ENCODE measurements around the gene CARD18. TPM values are rescaled to one million over a fixed set of nuclear protein-coding genes. Genes with fewer than 3 reads are reported as not detected.

The CARD18 gene
- total RNA-seq, 1 experiment from 2014 or later, result not detected

DNA sequence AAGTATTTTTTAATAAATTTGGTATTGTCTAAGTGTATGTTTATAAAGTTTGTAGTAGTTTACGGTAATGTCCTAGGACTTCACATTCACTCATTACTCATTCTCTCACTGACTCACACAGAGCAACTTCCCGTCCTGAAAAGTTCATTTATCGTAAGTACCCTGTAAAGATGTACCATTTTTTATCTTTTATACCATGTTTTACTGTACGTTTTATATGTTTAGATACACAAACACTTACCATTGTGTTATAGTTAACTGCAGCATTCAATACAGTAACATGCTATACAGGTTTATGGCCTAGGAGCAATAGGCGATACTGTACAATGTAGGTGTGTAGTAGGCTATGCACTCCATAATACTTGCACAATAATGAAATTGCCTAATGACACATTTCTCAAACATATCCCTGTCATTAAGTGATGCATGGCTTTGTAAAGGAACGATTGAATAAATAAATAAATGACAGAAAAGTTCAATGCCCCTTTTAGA, 12.5 kb upstream of the CARD18 start:
- Histone ChIP-seq H3K9me3 (ENCODE audit: low read length) (no peaks in the 10 kb centered on the region), H3K9ac (ENCODE audit: low read length) (no peak overlapping the region), H3K27ac (ENCODE audit: low read length) (no peak overlapping the region), H2AFZ (ENCODE audit: low read length) (no peak overlapping the region), H3K9me2 (replicated peaks; ENCODE audit: insufficient read depth, low read length) (no peaks in the 10 kb centered on the region), H3K79me2 (ENCODE audit: low read length) (no peaks in the 10 kb centered on the region), H3K4me3 (ENCODE audit: low read length) (no peak overlapping the region), H3K4me2 (ENCODE audit: low read depth, low read length, poor library complexity, severe bottlenecking) (no peak overlapping the region), H4K20me1 (ENCODE audit: insufficient read depth, low read depth, low read length) (no peaks in the 10 kb centered on the region), H3K27me3 (ENCODE audit: low read length) (no peaks in the 10 kb centered on the region), H3K4me1 (ENCODE audit: low read length) (no peaks in the 10 kb centered on the region), H3K36me3 (ENCODE audit: insufficient read depth, low read length) (no peaks in the 10 kb centered on the region)
- DNase-seq, result no peak

- no peak for DNase-seq
- Histone ChIP-seq H4K20me1 (ENCODE audit: insufficient read depth, low read depth, low read length) (no peaks in the 10 kb centered on the region), H3K9me2 (replicated peaks; ENCODE audit: insufficient read depth, low read length) (no peaks in the 10 kb centered on the region), H3K27ac (ENCODE audit: low read length) (no peak overlapping the region), H2AFZ (ENCODE audit: low read length) (no peak overlapping the region), H3K4me1 (ENCODE audit: low read length) (no peaks in the 10 kb centered on the region), H3K9ac (ENCODE audit: low read length) (no peak overlapping the region), H3K4me3 (ENCODE audit: low read length) (no peak overlapping the region), H3K79me2 (ENCODE audit: low read length) (no peaks in the 10 kb centered on the region), H3K9me3 (ENCODE audit: low read length) (no peaks in the 10 kb centered on the region), H3K27me3 (ENCODE audit: low read length) (no peaks in the 10 kb centered on the region), H3K4me2 (ENCODE audit: low read depth, low read length, poor library complexity, severe bottlenecking) (no peak overlapping the region), H3K36me3 (ENCODE audit: insufficient read depth, low read length) (no peaks in the 10 kb centered on the region)
Observed at GRCh38 chr11:105149477-105149876, 9.9 kb upstream of the CARD18 start.

GRCh38 chr11:105148241-105148640, 8.7 kb upstream of the CARD18 start:
- no peaks in the 10 kb centered on the region for H4K20me1 ChIP-seq (ENCODE audit: insufficient read depth, low read depth, low read length)
- H3K27me3 ChIP-seq (ENCODE audit: low read length), result no peaks in the 10 kb centered on the region
- no peaks in the 10 kb centered on the region for H3K9me2 ChIP-seq (replicated peaks; ENCODE audit: insufficient read depth, low read length)
- no peaks in the 10 kb centered on the region for H3K9me3 ChIP-seq (ENCODE audit: low read length)
- H3K36me3 ChIP-seq (ENCODE audit: insufficient read depth, low read length), result no peaks in the 10 kb centered on the region
- no peaks in the 10 kb centered on the region for H3K4me1 ChIP-seq (ENCODE audit: low read length)
- no peak overlapping the region for H3K4me2 ChIP-seq (ENCODE audit: low read depth, low read length, poor library complexity, severe bottlenecking)
- no peak overlapping the region for H3K27ac ChIP-seq (ENCODE audit: low read length)
- DNase-seq, result no peak
- no peaks in the 10 kb centered on the region for H3K79me2 ChIP-seq (ENCODE audit: low read length)
- H3K9ac ChIP-seq (ENCODE audit: low read length), result no peak overlapping the region
- H3K4me3 ChIP-seq (ENCODE audit: low read length), result no peak overlapping the region
- no peak overlapping the region for H2AFZ ChIP-seq (ENCODE audit: low read length)

- H3K9ac ChIP-seq (ENCODE audit: low read length), result no peak overlapping the region
- H3K27ac ChIP-seq (ENCODE audit: low read length), result no peak overlapping the region
- DNase-seq, result no peak
- H3K4me2 ChIP-seq (ENCODE audit: low read depth, low read length, poor library complexity, severe bottlenecking), result no peak overlapping the region
- H3K4me3 ChIP-seq (ENCODE audit: low read length), result no peak overlapping the region
- no peaks in the 10 kb centered on the region for H4K20me1 ChIP-seq (ENCODE audit: insufficient read depth, low read depth, low read length)
- H3K36me3 ChIP-seq (ENCODE audit: insufficient read depth, low read length), result no peaks in the 10 kb centered on the region
- no peaks in the 10 kb centered on the region for H3K9me3 ChIP-seq (ENCODE audit: low read length)
- no peaks in the 10 kb centered on the region for H3K27me3 ChIP-seq (ENCODE audit: low read length)
- no peak overlapping the region for H2AFZ ChIP-seq (ENCODE audit: low read length)
- no peaks in the 10 kb centered on the region; the same call in 1 of the 2 replicates for H3K9me2 ChIP-seq (replicated peaks; ENCODE audit: insufficient read depth, low read length)
- no peaks in the 10 kb centered on the region for H3K4me1 ChIP-seq (ENCODE audit: low read length)
- no peaks in the 10 kb centered on the region for H3K79me2 ChIP-seq (ENCODE audit: low read length)
Observed at GRCh38 chr11:105144887-105145286, 5.3 kb upstream of the CARD18 start.

DNA sequence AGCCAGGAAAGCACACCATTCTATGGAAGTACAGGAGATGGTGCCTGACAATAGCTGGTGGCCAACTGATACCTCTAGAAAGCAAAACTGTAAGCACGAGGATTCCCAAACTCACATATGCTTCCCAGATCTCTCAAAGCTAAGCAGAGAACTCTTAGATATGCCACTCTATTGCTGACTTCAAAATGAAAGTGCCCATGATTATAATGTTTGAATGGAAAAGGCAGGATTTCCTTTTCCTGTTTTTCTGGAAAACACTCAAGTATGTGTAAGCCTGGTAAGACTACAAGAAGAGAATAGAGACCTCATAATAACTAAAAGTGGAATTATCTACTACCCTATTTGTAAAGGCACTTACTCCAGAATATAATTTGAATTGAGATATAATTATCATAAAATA, 2.6 kb upstream of the CARD18 start:
- Histone ChIP-seq H3K9me3 (ENCODE audit: low read length) (no peaks in the 10 kb centered on the region), H3K27me3 (ENCODE audit: low read length) (no peaks in the 10 kb centered on the region), H2AFZ (ENCODE audit: low read length) (no peak overlapping the region), H3K9ac (ENCODE audit: low read length) (no peak overlapping the region), H3K4me3 (ENCODE audit: low read length) (no peak overlapping the region), H3K4me2 (ENCODE audit: low read depth, low read length, poor library complexity, severe bottlenecking) (no peak overlapping the region), H4K20me1 (ENCODE audit: insufficient read depth, low read depth, low read length) (no peaks in the 10 kb centered on the region), H3K79me2 (ENCODE audit: low read length) (no peaks in the 10 kb centered on the region), H3K4me1 (ENCODE audit: low read length) (no peaks in the 10 kb centered on the region), H3K27ac (ENCODE audit: low read length) (no peak overlapping the region), H3K36me3 (ENCODE audit: insufficient read depth, low read length) (no peaks in the 10 kb centered on the region), H3K9me2 (replicated peaks; ENCODE audit: insufficient read depth, low read length) (peaks cover 5% of the 10 kb centered on the region; the same call in 1 of the 2 replicates)
- DNase-seq, result no peak

- no peaks in the 10 kb centered on the region for H4K20me1 ChIP-seq (ENCODE audit: insufficient read depth, low read depth, low read length)
- H3K4me1 ChIP-seq (ENCODE audit: low read length), result no peaks in the 10 kb centered on the region
- peaks cover 5% of the 10 kb centered on the region for H3K9me2 ChIP-seq (replicated peaks; ENCODE audit: insufficient read depth, low read length)
- no peaks in the 10 kb centered on the region for H3K36me3 ChIP-seq (ENCODE audit: insufficient read depth, low read length)
- H3K9ac ChIP-seq (ENCODE audit: low read length), result no peak overlapping the region
- H2AFZ ChIP-seq (ENCODE audit: low read length), result no peak overlapping the region; the same call in 1 of the 2 replicates
- DNase-seq, result no peak
- no peaks in the 10 kb centered on the region for H3K9me3 ChIP-seq (ENCODE audit: low read length)
- no peaks in the 10 kb centered on the region for H3K79me2 ChIP-seq (ENCODE audit: low read length)
- no peak overlapping the region for H3K27ac ChIP-seq (ENCODE audit: low read length)
- no peak overlapping the region for H3K4me3 ChIP-seq (ENCODE audit: low read length)
- H3K4me2 ChIP-seq (ENCODE audit: low read depth, low read length, poor library complexity, severe bottlenecking), result no peak overlapping the region
- H3K27me3 ChIP-seq (ENCODE audit: low read length), result no peaks in the 10 kb centered on the region
Observed at GRCh38 chr11:105137286-105137685, 2.3 kb downstream of the CARD18 start.

DNA sequence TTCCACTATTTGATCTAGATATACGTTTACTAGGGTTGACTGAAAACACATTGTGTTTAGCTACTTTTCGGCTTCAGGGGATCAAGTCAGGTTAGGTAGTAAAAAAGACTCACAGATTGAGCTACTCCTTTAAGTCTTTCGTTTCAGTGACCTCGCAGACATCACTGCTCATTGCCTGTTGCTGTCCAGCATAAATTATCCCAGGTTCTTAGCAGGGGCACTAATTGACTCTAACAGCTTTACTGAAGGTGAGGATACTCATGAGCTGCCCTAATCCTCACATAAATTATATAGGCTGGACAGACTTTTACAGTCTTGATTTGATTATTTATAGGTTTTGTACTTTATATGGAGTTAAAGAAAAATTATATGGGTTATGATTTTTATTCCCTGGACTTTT, 3.7 kb downstream of the CARD18 start:
- no peak for DNase-seq
- no peaks in the 10 kb centered on the region for H3K9me3 ChIP-seq (ENCODE audit: low read length)
- H3K36me3 ChIP-seq (ENCODE audit: insufficient read depth, low read length), result no peaks in the 10 kb centered on the region
- H3K9me2 ChIP-seq (replicated peaks; ENCODE audit: insufficient read depth, low read length), result peaks cover 5% of the 10 kb centered on the region; the same call in 1 of the 2 replicates
- no peak overlapping the region for H3K4me2 ChIP-seq (ENCODE audit: low read depth, low read length, poor library complexity, severe bottlenecking)
- H2AFZ ChIP-seq (ENCODE audit: low read length), result no peak overlapping the region
- H3K4me3 ChIP-seq (ENCODE audit: low read length), result no peak overlapping the region
- H4K20me1 ChIP-seq (ENCODE audit: insufficient read depth, low read depth, low read length), result no peaks in the 10 kb centered on the region
- no peak overlapping the region for H3K9ac ChIP-seq (ENCODE audit: low read length)
- H3K4me1 ChIP-seq (ENCODE audit: low read length), result no peaks in the 10 kb centered on the region
- no peak overlapping the region for H3K27ac ChIP-seq (ENCODE audit: low read length)
- H3K27me3 ChIP-seq (ENCODE audit: low read length), result no peaks in the 10 kb centered on the region
- H3K79me2 ChIP-seq (ENCODE audit: low read length), result no peaks in the 10 kb centered on the region

- Histone ChIP-seq H3K4me2 (ENCODE audit: low read depth, low read length, poor library complexity, severe bottlenecking) (no peak overlapping the region), H3K27me3 (ENCODE audit: low read length) (no peaks in the 10 kb centered on the region), H3K9ac (ENCODE audit: low read length) (no peak overlapping the region), H3K4me3 (ENCODE audit: low read length) (no peak overlapping the region), H3K27ac (ENCODE audit: low read length) (no peak overlapping the region), H2AFZ (ENCODE audit: low read length) (no peak overlapping the region), H3K9me2 (replicated peaks; ENCODE audit: insufficient read depth, low read length) (peaks cover 4% of the 10 kb centered on the region; the same call in 1 of the 2 replicates), H3K36me3 (ENCODE audit: insufficient read depth, low read length) (no peaks in the 10 kb centered on the region), H3K79me2 (ENCODE audit: low read length) (no peaks in the 10 kb centered on the region), H3K9me3 (ENCODE audit: low read length) (no peaks in the 10 kb centered on the region), H4K20me1 (ENCODE audit: insufficient read depth, low read depth, low read length) (no peaks in the 10 kb centered on the region), H3K4me1 (ENCODE audit: low read length) (no peaks in the 10 kb centered on the region)
- DNase-seq, result no peak
Observed at GRCh38 chr11:105132716-105133511, 6.7 kb downstream of the CARD18 start.
